HepG2 (cell line): ENCODE results near the gene CCL2. TPM values are rescaled to one million over a fixed set of nuclear protein-coding genes. Genes with fewer than 3 reads are reported as not detected.
A peak's percentile ranks its signal among the peaks of the same experiment; 100 is the strongest.

Experiments
- ATAC-seq: fragments of 200-7000 bp; cut with Tn5 transposase; 3 replicates; pipeline ENCODE4 v1.9.1; 2020; ENCODE audit warnings: mild to moderate bottlenecking, moderate library complexity
- BruUV-seq: library from RNA; stranded (reverse); fragments of 400-500 nt; replicated peaks from 2 replicates; lab custom pipeline; 2021; lab: Mats Ljungman, UMichigan
- CTCF ChIA-PET: fragments of 300-600 bp; formaldehyde crosslinking; extraction: SDS; loops from one replicate; lab custom pipeline; 2021; ENCODE audit warnings: low total read pairs, inconsistent platforms, low intra/inter-chr PET ratio; lab: Yijun Ruan, JAX
- POLR2A ChIA-PET: fragments of 350-600 bp; sonication (Branson Sonifier 250); formaldehyde crosslinking; loops from one replicate; lab custom pipeline; 2020; ENCODE audit warnings: antibody characterized with exemption, inconsistent platforms; lab: Yijun Ruan, JAX
- DNase-seq: peaks from one replicate; pipeline ENCODE4 v3.0.0-alpha.2; 2015; ENCODE audit warnings: low spot score
- FAIRE-seq: peaks from 3 replicates; lab custom pipeline; 2011; peaks lifted over from hg19 to GRCh38; lab: Jason Lieb, UNC
- H2AFZ ChIP-seq: one replicate; pipeline ENCODE4 v1.6.1; 2011; ENCODE audit warnings: low read length, inconsistent platforms
- H3K27ac ChIP-seq: fragments of 300-600 bp; 3 replicates; pipeline ENCODE4 v1.8.0; 2011; ENCODE audit warnings: mixed run types, mild to moderate bottlenecking, mixed read lengths, low read length, inconsistent platforms; ENCODE audit not compliant: insufficient read depth; ENCODE audit errors: extremely low read length
- H3K27me3 ChIP-seq, 2 experiments: fragments of 200-600 bp in 1 of 2; 2 replicates in 1 of 2; 3 replicates in 1 of 2; pipeline versions ENCODE4 v1.6.0 to v1.8.0; 2011; ENCODE audit warnings: low read length in 2 of 2, mild to moderate bottlenecking in 2 of 2, moderate library complexity in 2 of 2, inconsistent platforms in 1 of 2; ENCODE audit not compliant: insufficient read depth in 2 of 2, control insufficient read depth in 1 of 2
- H3K36me3 ChIP-seq, 2 experiments: fragments of 200-600 bp in 1 of 2; replicated peaks in 1 of 2; 2 replicates in 1 of 2; 3 replicates in 1 of 2; pipeline versions ENCODE4 v1.5.1 to v1.8.0; 2011; ENCODE audit warnings: low read length in 2 of 2, inconsistent platforms in 1 of 2; ENCODE audit not compliant: insufficient read depth in 2 of 2, control insufficient read depth in 1 of 2
- H3K4me1 ChIP-seq: 2 replicates; pipeline ENCODE4 v1.5.1; 2012; ENCODE audit warnings: low read length, inconsistent platforms; ENCODE audit not compliant: insufficient read depth
- H3K4me2 ChIP-seq: 2 replicates; pipeline ENCODE4 v1.6.0; 2011; ENCODE audit warnings: low read depth, low read length, inconsistent platforms
- H3K4me3 ChIP-seq, 3 experiments: fragments of 200-600 bp in 1 of 3; sonication (generic), shearing (Covaris generic) in 1 of 3; replicated peaks in 1 of 3; 2 replicates each; pipeline ENCODE4 v1.5.1; 2011 to 2016; ENCODE audit warnings: low read length in 3 of 3, inconsistent platforms in 2 of 3, low read depth in 2 of 3, mild to moderate bottlenecking in 2 of 3, control low read depth in 1 of 3, mixed read lengths in 1 of 3; ENCODE audit not compliant: insufficient read depth in 1 of 3
- H3K79me2 ChIP-seq: one replicate; pipeline ENCODE4 v1.6.1; 2011; ENCODE audit warnings: low read length, inconsistent platforms; ENCODE audit not compliant: insufficient read depth
- H3K9ac ChIP-seq: 2 replicates; pipeline ENCODE4 v1.6.0; 2011; ENCODE audit warnings: mild to moderate bottlenecking, low read depth, low read length, inconsistent platforms; ENCODE audit not compliant: insufficient read depth
- H3K9me3 ChIP-seq: 2 replicates; pipeline ENCODE4 v1.5.1; 2012; ENCODE audit warnings: mild to moderate bottlenecking, low read length
- H4K20me1 ChIP-seq: 2 replicates; pipeline ENCODE4 v1.6.0; 2011; ENCODE audit warnings: inconsistent platforms, mild to moderate bottlenecking, low read length, moderate library complexity; ENCODE audit not compliant: insufficient read depth
- FLYWCH1 ChIP-seq: sonication (generic); formaldehyde crosslinking; IDR thresholded peaks from 2 replicates; pipeline ENCODE4 v1.8.1; 2023; ENCODE audit warnings: mild to moderate bottlenecking, missing genetic modification reagents
- GATAD2A ChIP-seq: IDR thresholded peaks from 2 replicates; pipeline ENCODE4 v1.6.1; 2016
- GTF2F1 ChIP-seq: fragments of 150-350 bp; IDR thresholded peaks from 2 replicates; pipeline ENCODE4 v1.6.1; 2014; ENCODE audit warnings: low read length
- HOXA5 ChIP-seq: sonication (generic); formaldehyde crosslinking; IDR thresholded peaks from 2 replicates; pipeline ENCODE4 v1.4.0; 2020; ENCODE audit warnings: missing genetic modification reagents
- HOXA9 ChIP-seq: sonication (generic); formaldehyde crosslinking; IDR thresholded peaks from 2 replicates; pipeline ENCODE4 v1.8.1; 2022; ENCODE audit warnings: missing genetic modification reagents, mild to moderate bottlenecking, moderate library complexity, borderline replicate concordance
- MAFF ChIP-seq: IDR thresholded peaks from 2 replicates; pipeline ENCODE4 v1.6.1; 2011; ENCODE audit warnings: low read depth, low read length, improper control_type of control experiment
- MAFK ChIP-seq, 2 experiments: IDR thresholded peaks in 1 of 2; conservative IDR thresholded peaks in 1 of 2; 2 replicates each; pipeline ENCODE4 v1.6.1; 2011; ENCODE audit warnings: improper control_type of control experiment in 2 of 2, low read length in 2 of 2
- TAF15 ChIP-seq: fragments of 200-400 bp; formaldehyde crosslinking; IDR thresholded peaks from one replicate; pipeline ENCODE4 v1.6.1; 2018; ENCODE audit warnings: mild to moderate bottlenecking, low read depth, low read length; ENCODE audit not compliant: poor library complexity, severe bottlenecking
- YY1 ChIP-seq: IDR thresholded peaks from 2 replicates; pipeline ENCODE4 v1.6.1; 2011; ENCODE audit warnings: low read length, low read depth, moderate library complexity, mild to moderate bottlenecking; ENCODE audit not compliant: insufficient read depth, insufficient replicate concordance
- ZNF580 ChIP-seq: IDR thresholded peaks from 2 replicates; pipeline ENCODE4 v1.6.1; 2016; ENCODE audit warnings: low read depth, borderline replicate concordance
- WGBS: methylation state at CpG from one replicate; pipeline ENCODE4 v1.1.6; 2017; ENCODE audit warnings: low lambda C conversion rate; 5-methylcytosine and 5-hydroxymethylcytosine counted together
- in situ Hi-C: cut with HindIII; loops from 2 replicates; pipeline ENCODE4 v1.10.0; 2017; ENCODE audit warnings: low pct_unique_long_range_greater_than_20kb; ENCODE audit not compliant: extremely low pct_ligation_motif_present
- intact Hi-C: fragments of 100-400 bp; cut with micrococcal nuclease; formaldehyde crosslinking; loops from one replicate; pipeline ENCODE4 v1.10.0; 2022; ENCODE audit not compliant: unreplicated experiment
- polyA plus RNA-seq, 8 experiments: library from polyadenylated mRNA; depleted of rRNA in 3 of 8; stranded (reverse) in 7 of 8; unstranded in 1 of 8; fragments of >200 nt; fragmentation: Illumina TruSeq in 4 of 8; extraction: Trizol in 4 of 8; gene quantifications; 2 replicates each; pipeline versions ENCODE4 v1.2.1 to v1.2.3, GENCODE V29; 2011 to 2016; ENCODE audit warnings: low read depth in 4 of 8, missing spikeins in 1 of 8, mixed read lengths in 1 of 8; ENCODE audit not compliant: insufficient read depth in 1 of 8
- total RNA-seq, 5 experiments: library from RNA; depleted of rRNA; stranded (reverse); fragments of >200 nt; fragmentation: Illumina TruSeq; extraction: Trizol; gene quantifications; 2 replicates each; pipeline ENCODE4 v1.2.3, GENCODE V29; 2016; ENCODE audit warnings: low read depth in 1 of 5

CCL2 gene
- total and polyA plus RNA-seq, 2 of the 13 experiments (the other 11 are each of a cell fraction or from before 2014, with no cell fraction given) = not detected

GRCh38 chr17:34221411-34221810 is 33.7 kb upstream of the CCL2 start (continued):
- no peak for TF ChIP-seq TAF15
- no peak for TF ChIP-seq GATAD2A
- TF ChIP-seq FLYWCH1 = no peak

GRCh38 chr17:34222722-34223497 is 32.2 kb upstream of the CCL2 start:
- H3K27me3 ChIP-seq = no peaks in the 10 kb centered on the region; a peak in 1 of 5 replicates
- no peaks in the 10 kb centered on the region for H3K36me3 ChIP-seq
- H3K4me2 ChIP-seq = no peak overlapping the region
- WGBS = 30% methylated on average over 3 of the region's 3 CpGs
- H3K9ac ChIP-seq = no peak overlapping the region
- no peaks in the 10 kb centered on the region for H4K20me1 ChIP-seq
- no peak for FAIRE-seq
- DNase-seq = no peak
- TF ChIP-seq HOXA5 (no peak), HOXA9 (CRISPR knock-in tag) (no peak), ZNF580 (no peak), MAFK (conservative IDR thresholded peaks at IDR 0.05 in 1 of 2, IDR thresholded peaks at IDR 0.05 in 1 of 2; ENCODE audit: low read length in 2 of 2) (peak; percentile 83 to 90), MAFF (peak; percentile 83), GTF2F1 (no peak), YY1 (no peak)
- ChIA-PET POLR2A (no interaction called here), CTCF (no interaction called here)
- H3K9me3 ChIP-seq = peaks cover 38% of the 10 kb centered on the region
- intact Hi-C loops = no loop called here
- no peak overlapping the region for H3K4me3 ChIP-seq
- H3K4me1 ChIP-seq = no peaks in the 10 kb centered on the region
- BruUV-seq = no TSS peak
- no peak overlapping the region for H2AFZ ChIP-seq
- in situ Hi-C loops = no loop called here
- no peak for ATAC-seq
- no peak overlapping the region for H3K27ac ChIP-seq
- no peaks in the 10 kb centered on the region for H3K79me2 ChIP-seq
